Activated CD8-positive, alpha-beta memory T cell treated with anti-CD3 and anti-CD28 coated beads for 36 hours (primary cell): ENCODE data around the gene SPOCK1. TPM values are rescaled to one million over a fixed set of nuclear protein-coding genes. Genes with fewer than 3 reads are reported as not detected.

Experiments
- CTCF ChIA-PET: fragments of 350-600 bp; sonication (Branson Sonifier 250); formaldehyde crosslinking; loops from one replicate; lab custom pipeline; 2021; ENCODE audit warnings: antibody characterized with exemption; lab: Charles Lee
- POLR2A ChIA-PET: fragments of 350-600 bp; sonication (Branson Sonifier 250); formaldehyde crosslinking; loops from one replicate; lab custom pipeline; 2021; ENCODE audit warnings: antibody characterized with exemption; lab: Charles Lee
- total RNA-seq, 2 experiments: library from RNA; stranded (reverse); gene quantifications; one replicate each; pipeline ENCODE4 v1.2.3, GENCODE V29; 2021

SPOCK1 gene
- total RNA-seq, 2 experiments from 2014 or later = not detected

DNA sequence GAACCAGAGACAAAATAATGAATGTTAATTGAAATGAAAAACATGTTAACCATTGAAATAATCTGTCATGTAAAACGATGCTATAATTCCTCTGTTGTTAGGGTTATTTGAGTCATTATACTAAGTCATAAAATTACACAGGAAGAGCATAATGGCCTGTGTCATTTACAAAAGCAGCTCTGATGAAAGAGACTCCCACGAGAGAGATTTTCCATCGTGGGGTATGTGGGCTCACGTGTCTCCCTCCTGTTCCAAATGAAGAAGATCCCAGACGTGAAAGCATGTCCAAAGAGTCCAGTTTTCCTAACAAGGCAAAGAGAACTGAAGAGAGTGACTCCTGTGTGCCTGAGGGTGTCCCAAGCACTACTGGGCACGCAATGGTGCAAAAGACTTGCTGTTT, 379.8 kb downstream of the SPOCK1 start:
- CTCF ChIA-PET = no interaction called here
- POLR2A ChIA-PET = no interaction called here

DNA sequence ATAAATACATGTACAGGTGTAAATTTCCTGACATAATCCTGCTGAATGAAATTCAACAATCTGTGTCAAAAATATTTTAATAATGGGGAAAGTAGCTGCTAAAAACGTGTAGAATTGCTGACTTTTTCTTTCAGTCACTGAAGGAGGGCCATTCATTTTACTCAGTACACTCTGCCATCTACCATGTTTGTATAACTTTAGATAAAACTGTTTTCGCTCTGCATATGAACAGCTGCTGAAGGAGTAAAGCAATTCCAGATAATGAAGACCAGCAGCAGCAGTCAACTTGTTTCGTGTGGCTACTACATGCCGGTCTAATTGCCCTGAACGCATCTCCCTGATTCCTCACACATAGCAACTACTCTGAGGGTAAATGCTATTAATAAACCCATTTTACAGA, 380.5 kb downstream of the SPOCK1 start:
- ChIA-PET CTCF (no interaction called here), POLR2A (no interaction called here)

DNA sequence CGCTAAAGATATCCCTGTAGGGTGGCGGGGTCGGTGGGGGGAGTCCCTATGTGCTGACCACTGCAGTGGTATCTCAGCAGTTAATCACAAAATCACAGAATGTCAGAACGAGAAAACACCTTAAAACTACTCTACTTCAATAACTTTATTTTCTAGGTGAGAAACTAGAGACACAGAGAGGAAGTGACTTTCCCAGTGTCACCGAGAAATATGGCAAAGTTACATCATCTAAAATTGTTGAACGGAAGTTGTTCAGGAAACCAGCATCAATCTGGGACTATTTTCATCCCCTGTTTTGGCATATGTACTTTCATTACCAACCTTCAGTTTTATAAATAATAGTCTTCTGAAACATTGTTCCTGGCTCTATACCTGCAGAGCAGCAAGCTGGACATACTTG, 384.0 kb downstream of the SPOCK1 start:
- ChIA-PET CTCF (no interaction called here), POLR2A (no interaction called here)

DNA sequence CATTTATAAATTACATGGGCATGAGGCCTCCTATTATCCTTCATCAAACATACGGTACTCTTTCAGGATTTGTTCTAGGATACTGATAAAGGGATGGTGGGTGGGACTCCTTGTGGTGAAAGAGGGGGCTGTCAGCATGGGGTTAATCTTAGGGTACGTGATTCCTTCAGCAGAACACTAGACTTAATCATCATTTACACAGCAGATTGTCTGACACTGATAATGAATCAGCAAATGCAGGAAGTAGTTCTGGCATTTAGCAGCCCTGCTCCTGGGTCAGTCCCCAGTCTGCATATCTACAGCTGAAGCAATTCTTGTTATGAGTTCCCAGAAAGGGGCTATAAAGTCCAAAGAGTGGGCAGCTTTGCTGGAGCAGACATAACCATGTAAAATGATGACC, 384.6 kb downstream of the SPOCK1 start:
- POLR2A ChIA-PET = no interaction called here
- CTCF ChIA-PET = no interaction called here

DNA sequence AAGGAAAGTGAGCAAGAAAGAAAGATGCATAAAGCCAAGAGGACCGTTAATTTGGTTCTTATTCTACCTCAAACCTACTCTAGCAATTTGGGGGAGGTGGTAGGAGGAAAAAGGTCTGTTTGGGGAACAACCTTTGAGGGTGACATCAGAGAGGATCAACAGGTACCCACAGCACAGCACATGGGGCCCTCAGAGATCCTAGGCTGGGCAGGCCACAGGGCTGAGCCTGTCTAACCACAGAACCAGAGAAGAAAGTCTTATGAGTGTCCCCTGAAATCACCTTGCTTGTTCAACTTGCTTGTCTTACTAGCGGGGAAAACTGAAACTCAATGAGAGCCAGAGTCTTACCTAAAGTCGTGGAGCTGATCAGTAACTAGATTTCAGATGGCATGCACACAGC, 385.2 kb downstream of the SPOCK1 start:
- ChIA-PET CTCF (no interaction called here), POLR2A (no interaction called here)

DNA sequence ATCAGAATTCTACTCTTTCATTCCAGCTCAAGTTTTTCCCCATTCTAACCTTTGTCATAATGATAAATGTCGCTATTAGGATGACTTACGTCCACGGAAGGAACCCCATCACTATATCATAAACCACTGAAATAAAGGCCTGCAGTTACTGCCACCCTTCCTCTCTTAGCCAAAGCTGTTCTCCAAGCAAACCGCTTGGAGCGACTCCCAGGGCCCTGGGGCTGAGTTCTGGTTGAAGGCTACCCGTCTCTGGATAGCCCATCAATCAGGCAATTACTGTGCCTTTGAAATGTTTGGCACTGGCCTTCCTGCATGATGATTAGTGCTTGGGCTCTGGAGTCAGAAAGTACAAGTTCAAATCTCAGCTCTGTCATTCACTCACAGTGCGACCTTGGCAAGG, 386.0 kb downstream of the SPOCK1 start:
- POLR2A ChIA-PET = no interaction called here
- CTCF ChIA-PET = interaction anchor here (1.3 kb wide), 1 partner anchor 10 kb away, joined by 3 read pairs; no protein-coding TSS in a partner anchor

DNA sequence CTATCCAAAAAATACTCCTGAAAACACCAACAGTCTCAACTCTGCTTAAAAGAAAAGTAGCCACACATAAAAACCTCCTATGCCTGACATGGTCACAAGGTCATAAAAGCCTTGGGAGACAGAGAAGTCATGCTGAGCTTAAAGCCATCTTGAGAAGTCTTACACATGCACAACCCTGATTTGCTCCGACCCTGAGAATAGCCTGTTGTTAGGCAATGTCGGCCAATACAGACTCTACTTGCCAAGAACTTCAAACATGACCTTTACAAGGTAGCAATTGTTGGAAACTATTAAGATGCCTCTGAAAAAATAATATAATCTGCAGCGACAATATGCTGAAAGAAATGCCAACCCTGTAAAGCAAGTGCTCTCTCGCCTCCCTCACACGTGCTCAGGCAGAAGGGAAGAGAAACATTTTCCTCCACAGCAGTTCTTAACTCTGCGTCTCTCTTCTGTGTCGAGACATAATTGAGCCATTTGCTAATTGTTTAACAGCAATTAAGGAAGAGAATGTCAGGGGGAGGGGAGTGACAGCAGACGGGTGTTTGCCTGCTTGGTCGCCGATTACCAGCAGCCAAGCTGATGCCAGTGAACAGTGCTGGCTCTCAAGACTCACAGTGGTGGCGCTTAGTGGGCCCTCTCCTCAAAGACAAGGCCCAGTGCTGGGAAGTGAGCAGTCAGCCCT, 393.6 kb downstream of the SPOCK1 start:
- POLR2A ChIA-PET = no interaction called here

DNA sequence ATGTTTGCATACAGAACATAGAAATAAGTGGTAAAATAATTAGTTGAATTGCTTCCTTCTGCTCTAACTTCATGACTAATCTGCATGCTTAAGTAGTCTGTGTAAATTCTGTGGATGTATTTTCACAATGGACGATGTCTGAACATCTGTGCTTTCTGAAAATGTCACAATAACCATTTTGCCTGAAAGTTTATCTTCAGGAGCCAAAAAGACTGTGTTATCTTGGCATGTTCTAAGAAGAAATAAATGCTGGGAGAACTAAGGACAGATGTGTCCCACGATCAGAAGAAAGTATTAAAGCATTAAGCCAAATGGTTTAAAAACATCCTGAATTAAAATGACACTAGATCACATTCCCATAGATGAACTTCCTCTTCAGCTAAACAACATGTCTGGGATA, 397.6 kb downstream of the SPOCK1 start:
- POLR2A ChIA-PET = no interaction called here
- CTCF ChIA-PET = no interaction called here

More for the DNA sequence above, 393.6 kb downstream of the SPOCK1 start:
- CTCF ChIA-PET = no interaction called here

DNA sequence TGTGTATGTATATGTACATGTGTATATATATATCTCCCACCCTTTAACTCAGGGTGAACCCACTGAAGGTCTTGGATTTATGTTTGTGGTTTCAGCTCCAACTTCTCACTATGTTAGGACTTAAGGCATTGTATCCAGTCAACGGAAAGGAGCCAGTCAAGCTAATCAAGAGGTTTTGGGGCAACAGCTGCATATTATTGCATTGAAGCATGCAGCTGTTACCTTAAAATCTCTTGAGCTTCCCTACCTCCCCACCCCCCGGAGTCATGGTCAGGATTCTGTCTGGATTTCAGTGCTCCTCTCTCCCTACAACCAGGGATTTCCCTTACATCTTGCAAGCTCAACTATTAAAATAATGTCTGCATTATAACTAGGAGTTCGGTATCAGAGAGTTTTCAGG, 399.5 kb downstream of the SPOCK1 start:
- CTCF ChIA-PET = no interaction called here
- POLR2A ChIA-PET = no interaction called here

DNA sequence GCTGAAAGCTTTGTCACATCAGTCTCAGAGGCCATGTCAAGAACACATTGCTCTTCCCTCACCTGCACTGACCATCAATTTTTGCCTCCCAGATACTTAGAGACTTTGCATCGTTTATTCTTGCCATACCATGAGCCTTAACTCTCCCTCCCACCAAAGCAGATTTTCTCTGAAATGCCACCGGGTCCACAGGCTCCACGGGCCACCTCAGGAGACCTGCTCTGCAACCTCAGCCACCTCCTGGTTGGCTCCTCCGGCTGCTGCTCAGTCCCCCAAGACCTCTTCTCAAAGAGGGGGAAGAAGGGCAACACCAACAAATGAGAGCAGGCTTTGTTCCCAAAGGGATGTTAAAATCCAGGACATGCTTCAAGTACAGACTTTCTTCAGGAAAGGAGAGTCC, 400.5 kb downstream of the SPOCK1 start:
- ChIA-PET POLR2A (no interaction called here), CTCF (no interaction called here)

DNA sequence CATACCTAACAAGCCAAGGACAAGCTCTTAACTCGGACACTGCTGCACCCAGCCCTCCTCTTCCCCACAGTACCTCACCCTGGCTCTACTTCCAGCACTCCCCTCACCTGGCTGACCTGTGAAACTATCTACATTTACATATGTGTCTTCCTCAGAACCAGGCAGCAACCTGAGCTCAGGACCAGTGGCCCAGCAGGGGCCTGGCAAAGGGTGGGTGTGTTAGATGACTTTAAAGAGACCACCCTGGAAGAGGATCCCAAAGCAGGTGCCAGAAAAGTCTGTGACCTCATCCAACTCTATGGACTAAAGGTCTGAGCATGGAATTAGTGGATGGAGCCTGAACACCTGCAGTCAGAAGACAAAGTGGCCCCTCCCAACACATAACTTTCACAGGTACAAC, 400.9 kb downstream of the SPOCK1 start:
- POLR2A ChIA-PET = no interaction called here
- CTCF ChIA-PET = interaction anchor here (0.6 kb wide), 1 partner anchor 35 kb away, joined by 3 read pairs; no protein-coding TSS in a partner anchor

DNA sequence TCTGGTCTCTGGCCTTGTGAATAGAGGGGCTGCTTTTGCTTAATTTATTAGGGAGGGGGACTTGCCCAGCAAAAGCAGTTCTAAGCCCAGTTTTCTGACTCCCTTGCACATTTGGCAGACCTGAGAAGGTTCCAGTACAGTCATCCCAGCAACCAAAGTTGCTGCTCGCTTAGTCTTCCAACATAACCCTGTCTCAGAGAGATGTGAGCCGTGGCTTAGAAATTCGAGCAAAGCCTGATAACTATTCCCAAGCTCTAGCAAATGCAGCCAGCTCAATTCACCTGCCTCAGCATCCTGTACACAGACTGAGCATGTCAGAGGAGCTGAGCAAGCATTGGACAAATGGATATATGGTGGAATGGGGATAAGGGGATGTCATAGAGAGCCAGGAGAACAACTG, 401.9 kb downstream of the SPOCK1 start:
- ChIA-PET CTCF (no interaction called here), POLR2A (no interaction called here)

DNA sequence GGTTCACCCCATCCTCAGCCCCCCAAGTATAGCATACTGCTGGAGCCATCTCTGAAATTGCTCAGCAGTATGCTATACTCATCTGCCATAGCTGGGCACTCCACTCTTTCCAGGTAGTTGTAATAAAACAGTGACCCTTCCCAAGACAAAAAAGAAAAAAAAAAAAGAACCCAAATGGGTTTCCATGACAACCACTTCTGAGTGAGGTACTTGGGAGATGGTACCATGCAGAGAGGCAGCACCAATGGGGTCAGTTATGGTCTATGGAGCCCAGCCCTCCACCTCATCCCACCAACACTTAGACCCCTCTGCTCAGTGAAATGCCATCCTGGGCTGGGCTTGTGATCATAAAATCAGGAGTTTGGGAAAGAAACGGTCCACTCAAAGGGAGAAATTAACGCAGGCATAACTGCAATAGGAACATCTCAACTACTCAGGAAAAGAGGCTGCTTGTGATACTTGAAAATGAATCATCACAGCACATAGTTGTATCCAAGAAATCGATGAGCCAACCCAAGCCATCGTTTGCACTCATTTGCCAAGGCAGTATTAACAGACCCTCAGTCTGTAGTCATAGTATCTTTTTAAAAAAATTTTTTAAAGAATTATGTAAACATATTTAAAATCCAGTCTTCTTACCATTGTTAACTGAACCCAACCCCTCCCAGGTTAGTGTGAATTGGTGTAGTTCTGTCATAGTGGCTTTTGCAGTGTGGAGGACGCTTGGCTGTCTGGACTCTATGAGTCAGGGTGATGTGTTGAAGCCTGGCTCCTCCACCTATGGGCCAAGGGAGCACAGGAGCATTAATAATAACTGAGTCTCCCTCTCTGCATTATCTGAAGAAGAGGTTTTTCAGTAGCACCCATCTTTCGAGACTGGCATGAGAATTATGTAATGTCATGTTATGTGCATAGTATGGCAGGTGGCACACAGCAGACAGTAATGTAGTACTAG, 402.7 kb downstream of the SPOCK1 start:
- ChIA-PET CTCF (no interaction called here), POLR2A (no interaction called here)

DNA sequence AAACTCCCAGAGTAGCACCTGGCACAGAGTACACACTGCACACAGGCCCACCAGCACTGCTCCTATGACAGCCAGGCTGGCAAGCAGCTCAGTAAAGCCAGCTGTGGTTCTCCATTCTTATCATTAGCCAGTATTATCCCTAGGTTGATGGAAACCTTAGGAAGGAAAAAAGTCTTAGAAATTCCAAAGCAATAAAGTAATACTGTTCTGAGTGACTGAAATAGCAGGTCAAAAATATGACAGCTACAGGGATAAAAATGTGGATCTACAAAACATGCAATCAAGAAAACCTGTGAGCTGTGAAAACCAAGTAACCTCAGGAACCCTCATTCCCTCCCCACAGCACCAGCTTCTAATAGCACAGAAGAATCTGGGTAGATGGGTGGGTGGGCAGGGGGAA, 403.5 kb downstream of the SPOCK1 start:
- CTCF ChIA-PET = no interaction called here

DNA sequence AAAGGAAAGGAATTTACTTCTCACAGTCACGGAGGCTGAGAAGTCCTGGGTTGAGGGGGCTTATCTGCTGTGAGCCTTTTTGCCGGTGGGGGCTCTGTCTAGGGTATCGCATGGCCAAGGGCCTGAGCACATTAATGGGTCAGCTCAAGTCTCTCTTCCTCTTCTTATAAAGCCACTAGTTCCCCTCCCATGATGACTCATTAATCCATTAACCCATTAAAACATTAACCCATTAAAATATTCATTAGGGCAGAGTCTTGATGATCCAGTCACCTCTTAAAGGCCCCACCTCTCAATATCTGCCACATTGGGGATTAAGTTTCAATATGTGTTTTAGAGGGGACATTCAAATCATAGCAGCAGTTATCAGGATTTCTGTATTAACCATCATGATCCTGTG, 406.3 kb downstream of the SPOCK1 start:
- ChIA-PET CTCF (no interaction called here), POLR2A (no interaction called here)

More for the DNA sequence above, 403.5 kb downstream of the SPOCK1 start:
- POLR2A ChIA-PET = no interaction called here

DNA sequence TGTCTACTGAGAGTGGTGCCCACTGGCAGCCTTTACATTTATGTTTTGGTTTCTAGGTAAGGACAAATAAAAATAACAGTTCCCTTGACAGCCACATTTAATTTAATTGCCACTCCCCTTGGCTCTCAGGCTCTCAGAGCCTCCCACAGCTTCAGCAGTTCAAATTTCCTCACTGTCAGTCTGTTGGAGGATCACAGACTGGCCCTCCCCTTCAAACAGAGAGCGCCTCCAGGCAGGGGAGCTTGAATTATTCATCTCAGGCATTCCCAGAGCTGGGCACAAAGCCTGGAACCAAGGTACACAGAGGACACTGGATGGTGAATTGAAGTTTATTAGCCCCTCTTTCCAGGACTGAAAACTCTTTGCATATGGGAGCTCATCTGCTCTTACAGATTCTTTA, 407.7 kb downstream of the SPOCK1 start:
- POLR2A ChIA-PET = no interaction called here
- CTCF ChIA-PET = no interaction called here

DNA sequence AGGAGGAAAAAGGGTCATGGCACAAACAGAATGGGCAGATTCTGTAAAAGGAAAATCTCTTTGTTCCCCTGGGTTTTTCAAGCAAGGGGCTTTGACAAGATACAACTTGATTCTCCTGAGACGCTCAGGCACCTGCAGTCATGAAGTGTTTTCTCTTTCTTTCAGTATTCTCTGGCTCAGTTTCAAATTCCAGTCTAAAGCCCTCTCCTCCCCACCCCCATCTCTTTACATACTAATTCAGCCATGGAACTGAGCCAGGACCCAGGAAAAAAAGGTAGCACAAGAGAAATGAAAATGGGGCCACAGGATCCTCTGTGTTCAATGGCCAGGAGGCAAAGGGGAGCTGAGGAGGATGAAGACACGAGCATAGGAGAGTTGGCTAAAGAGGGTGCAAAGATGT, 408.4 kb downstream of the SPOCK1 start:
- ChIA-PET POLR2A (no interaction called here), CTCF (no interaction called here)

DNA sequence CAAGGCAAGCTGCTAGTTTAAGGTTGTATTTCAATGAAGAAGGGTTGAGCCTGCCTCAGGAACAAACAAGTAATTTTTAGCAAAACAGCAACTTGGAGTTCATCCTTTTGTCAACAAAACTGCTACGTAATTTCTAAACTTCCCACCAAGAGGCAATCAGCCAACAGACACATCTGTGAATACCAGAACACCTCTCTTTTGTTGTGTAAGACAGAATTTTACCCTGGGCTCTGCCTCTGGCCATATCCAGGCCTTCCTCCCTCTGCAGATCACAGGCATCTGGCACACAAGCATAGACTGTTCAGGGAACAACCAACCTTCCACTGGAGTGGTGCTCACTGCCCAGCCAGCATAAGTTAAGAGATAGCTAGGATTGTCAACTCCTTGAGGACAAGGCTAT, 409.0 kb downstream of the SPOCK1 start:
- CTCF ChIA-PET = no interaction called here
- POLR2A ChIA-PET = no interaction called here

DNA sequence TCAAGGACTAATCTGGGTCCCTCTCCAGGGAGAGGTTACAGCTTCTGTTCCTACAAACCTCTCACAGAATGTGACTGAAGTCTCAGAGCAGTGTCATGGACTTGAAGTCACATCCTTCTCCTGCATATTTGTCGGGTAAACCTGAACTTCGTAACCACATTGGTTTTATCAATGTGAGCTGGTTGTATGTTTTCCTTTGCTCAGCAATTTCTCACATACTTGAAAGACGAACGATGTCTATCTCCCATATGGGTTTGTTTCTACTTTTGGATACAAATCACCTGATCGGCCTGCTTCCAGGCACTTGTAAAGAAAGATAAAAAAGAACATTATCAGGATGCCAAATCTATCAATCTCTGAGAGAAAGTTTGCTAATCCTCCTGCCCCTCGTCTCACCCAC, 411.0 kb downstream of the SPOCK1 start:
- ChIA-PET POLR2A (no interaction called here), CTCF (no interaction called here)

DNA sequence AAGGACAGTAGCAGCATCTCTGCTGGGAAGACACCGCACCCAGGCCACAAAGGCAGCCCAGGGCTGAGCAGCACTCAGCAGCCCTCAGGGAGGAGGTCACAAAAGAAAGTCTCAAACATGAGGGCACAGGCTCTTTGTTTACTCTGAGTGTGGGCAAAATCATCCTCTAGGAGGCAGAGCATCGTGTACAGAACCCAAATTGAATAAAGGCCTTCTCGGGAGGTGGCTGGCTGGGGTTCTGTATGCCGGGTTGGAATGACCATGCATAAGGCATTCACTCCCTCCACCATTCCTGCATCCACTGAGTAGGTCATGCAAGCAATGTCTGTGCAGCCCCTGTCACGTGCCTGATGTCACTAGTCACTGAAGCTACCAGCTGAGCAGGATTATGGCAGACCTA, 412.8 kb downstream of the SPOCK1 start:
- ChIA-PET CTCF (no interaction called here), POLR2A (no interaction called here)

DNA sequence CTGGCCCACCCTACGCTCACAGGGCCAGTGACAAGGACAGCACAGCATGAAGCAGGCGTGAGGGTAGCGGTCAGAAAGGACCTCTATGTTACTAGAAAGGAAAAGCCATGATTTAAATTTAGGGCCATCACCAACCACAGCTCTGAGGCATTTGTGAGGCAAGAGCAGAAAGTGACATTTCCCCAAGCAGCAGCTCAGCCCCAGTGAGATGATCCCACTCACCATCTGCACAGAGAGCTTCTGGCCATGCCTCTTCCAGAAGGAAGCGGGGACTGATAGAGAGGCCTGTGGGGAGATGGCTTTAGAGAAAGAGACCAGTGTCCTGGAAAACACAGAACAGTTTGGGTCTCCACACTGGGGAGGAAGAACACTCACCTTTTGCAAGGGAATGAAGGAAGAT, 413.9 kb downstream of the SPOCK1 start:
- CTCF ChIA-PET = no interaction called here

More for the DNA sequence above, 413.9 kb downstream of the SPOCK1 start:
- POLR2A ChIA-PET = no interaction called here
